Measurements from ENCODE around the gene BEND5.

DNA sequence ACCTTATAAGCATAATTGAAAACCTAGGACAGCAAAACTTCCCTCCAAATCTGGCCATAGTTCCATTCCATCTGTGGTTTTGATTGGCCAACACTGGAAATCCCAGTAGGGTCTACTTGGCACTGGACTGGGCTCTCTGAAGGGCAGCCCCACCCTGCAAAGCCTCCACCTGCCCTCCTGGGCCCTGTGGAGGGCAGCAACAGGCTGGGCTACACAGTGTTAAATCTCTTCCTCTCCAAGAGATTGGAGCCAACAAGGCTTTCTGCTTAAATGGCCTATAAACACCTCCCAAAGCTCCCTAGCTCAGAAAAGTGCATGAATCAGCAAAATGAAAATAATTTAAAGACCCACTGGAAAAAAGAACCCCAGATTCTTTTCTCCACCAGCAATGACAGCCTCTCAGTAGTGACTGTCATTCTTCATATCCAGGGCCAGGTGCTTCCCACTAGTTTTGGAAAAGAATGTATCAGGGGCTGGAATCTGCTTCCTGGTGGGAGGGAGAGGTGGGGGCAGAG, 58.5 kb downstream of the BEND5 start:
- TF ChIP-seq CTCF (IDR thresholded peaks at IDR 0.05) (no peak), POLR2A (IDR thresholded peaks at IDR 0.05) (no peak)
